AG04450 (cell line): ENCODE data around the gene ROBO1. TPM values are rescaled to one million over a fixed set of nuclear protein-coding genes. Genes with fewer than 3 reads are reported as not detected.
A peak's percentile ranks its signal among the peaks of the same experiment; 100 is the strongest.

ENCODE experiments used
- CTCF ChIA-PET: fragments of 300-600, 350-600 bp; formaldehyde crosslinking; extraction: SDS; loops from one replicate; lab custom pipeline; 2022; ENCODE audit warnings: antibody characterized with exemption, inconsistent platforms; lab: Charles Lee
- POLR2A ChIA-PET: fragments of 350-600 bp; formaldehyde crosslinking; extraction: SDS; loops from one replicate; lab custom pipeline; 2021; ENCODE audit warnings: antibody characterized with exemption, inconsistent platforms; lab: Yijun Ruan, JAX
- DNase-seq: peaks from one replicate; pipeline ENCODE4 v3.0.0-alpha.2; 2011; ENCODE audit warnings: low read depth, low spot score
- H3K27ac ChIP-seq: one replicate; pipeline ENCODE4 v1.5.1; 2012; ENCODE audit warnings: low read depth, low read length, control low read depth
- H3K27me3 ChIP-seq: one replicate; pipeline ENCODE4 v1.6.0; 2012; ENCODE audit warnings: low read length; ENCODE audit not compliant: control insufficient read depth, insufficient read depth
- H3K4me3 ChIP-seq: 2 replicates; pipeline ENCODE4 v1.5.1; 2011; ENCODE audit warnings: mild to moderate bottlenecking, low read depth, low read length, control low read depth
- H3K9me3 ChIP-seq: 2 replicates; pipeline ENCODE4 v1.5.1; 2012; ENCODE audit warnings: low read length; ENCODE audit not compliant: control insufficient read depth, insufficient read depth
- polyA plus RNA-seq: library from polyadenylated mRNA; depleted of rRNA; stranded (reverse); fragments of >200 nt; gene quantifications from 2 replicates; pipeline ENCODE4 v1.2.3, GENCODE V29; 2011
- TF ChIP-seq, protein P1 (sequence below): IDR thresholded peaks from 2 replicates; pipeline ENCODE4 v1.5.1; 2011; ENCODE audit warnings: low read depth, low read length, control low read depth, inconsistent platforms

The ROBO1 gene
- polyA plus RNA-seq, 1 experiment, result 66.0 TPM

DNA sequence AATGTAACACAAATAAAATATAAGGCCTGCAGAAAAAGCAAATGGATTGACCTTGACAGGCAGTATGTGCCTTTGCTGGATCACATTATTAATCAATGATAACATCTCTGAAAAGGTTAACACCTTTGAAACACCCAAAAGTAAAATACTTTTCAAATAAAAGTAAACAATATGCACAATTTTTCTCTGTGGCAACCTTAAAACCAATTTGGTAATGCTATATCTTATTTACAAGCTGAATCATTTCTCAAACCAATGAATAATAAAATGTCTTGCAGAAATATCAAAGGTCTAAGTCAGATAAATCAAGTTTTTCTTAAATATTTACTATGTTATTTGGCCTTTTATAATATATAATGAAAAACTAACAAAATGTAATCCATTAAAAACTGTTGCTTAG lies 1018.7 kb downstream of the ROBO1 start:
- Histone ChIP-seq H3K27me3 (no peaks in the 10 kb centered on the region), H3K9me3 (no peaks in the 10 kb centered on the region), H3K27ac (no peak overlapping the region), H3K4me3 (no peak overlapping the region)
- TF ChIP-seq, protein P1, sequence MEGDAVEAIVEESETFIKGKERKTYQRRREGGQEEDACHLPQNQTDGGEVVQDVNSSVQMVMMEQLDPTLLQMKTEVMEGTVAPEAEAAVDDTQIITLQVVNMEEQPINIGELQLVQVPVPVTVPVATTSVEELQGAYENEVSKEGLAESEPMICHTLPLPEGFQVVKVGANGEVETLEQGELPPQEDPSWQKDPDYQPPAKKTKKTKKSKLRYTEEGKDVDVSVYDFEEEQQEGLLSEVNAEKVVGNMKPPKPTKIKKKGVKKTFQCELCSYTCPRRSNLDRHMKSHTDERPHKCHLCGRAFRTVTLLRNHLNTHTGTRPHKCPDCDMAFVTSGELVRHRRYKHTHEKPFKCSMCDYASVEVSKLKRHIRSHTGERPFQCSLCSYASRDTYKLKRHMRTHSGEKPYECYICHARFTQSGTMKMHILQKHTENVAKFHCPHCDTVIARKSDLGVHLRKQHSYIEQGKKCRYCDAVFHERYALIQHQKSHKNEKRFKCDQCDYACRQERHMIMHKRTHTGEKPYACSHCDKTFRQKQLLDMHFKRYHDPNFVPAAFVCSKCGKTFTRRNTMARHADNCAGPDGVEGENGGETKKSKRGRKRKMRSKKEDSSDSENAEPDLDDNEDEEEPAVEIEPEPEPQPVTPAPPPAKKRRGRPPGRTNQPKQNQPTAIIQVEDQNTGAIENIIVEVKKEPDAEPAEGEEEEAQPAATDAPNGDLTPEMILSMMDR, result no peak
- DNase-seq, result no peak
- ChIA-PET POLR2A (no interaction called here), CTCF (no interaction called here)

DNA sequence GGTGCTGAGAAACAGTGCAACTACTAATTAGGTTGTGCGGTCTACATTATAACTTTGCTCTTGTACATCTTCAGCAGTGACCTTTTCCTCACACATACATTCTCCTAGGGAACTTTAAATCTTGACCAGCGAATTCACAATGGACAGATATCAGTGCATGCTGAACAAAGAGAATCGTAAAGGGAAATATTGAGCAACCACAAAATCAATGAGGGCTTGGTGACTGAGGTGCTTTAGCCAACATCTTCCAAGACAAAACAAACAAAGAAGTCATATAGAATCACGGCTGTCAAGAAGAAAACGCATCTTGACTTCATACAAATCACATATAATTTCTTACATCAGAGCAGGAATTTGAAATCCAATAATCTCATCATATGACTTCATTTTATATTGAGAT lies 1022.0 kb downstream of the ROBO1 start:
- CTCF ChIA-PET, result no interaction called here

GRCh38 chr3:78742491-78742890 lies 1025.3 kb downstream of the ROBO1 start:
- H3K27ac ChIP-seq, result no peak overlapping the region
- no peaks in the 10 kb centered on the region for H3K27me3 ChIP-seq
- H3K9me3 ChIP-seq, result no peaks in the 10 kb centered on the region
- POLR2A ChIA-PET, result no interaction called here
- CTCF ChIA-PET, result no interaction called here
- no peak for DNase-seq
- TF ChIP-seq, protein P1, result no peak
- no peak overlapping the region for H3K4me3 ChIP-seq

More for the DNA sequence above, 1022.0 kb downstream of the ROBO1 start:
- Histone ChIP-seq H3K27ac (no peak overlapping the region), H3K27me3 (no peaks in the 10 kb centered on the region), H3K4me3 (no peak overlapping the region), H3K9me3 (no peaks in the 10 kb centered on the region)
- POLR2A ChIA-PET, result no interaction called here
- DNase-seq, result no peak
- TF ChIP-seq, protein P1, result no peak

GRCh38 chr3:78742041-78742440 lies 1025.8 kb downstream of the ROBO1 start:
- no peak overlapping the region for H3K27ac ChIP-seq
- ChIA-PET POLR2A (no interaction called here), CTCF (interaction anchor here (0.7 kb wide), 1 partner anchor 524 kb away, joined by 3 read pairs; no protein-coding TSS in a partner anchor)
- H3K9me3 ChIP-seq, result no peaks in the 10 kb centered on the region
- TF ChIP-seq, protein P1, result no peak
- H3K27me3 ChIP-seq, result no peaks in the 10 kb centered on the region
- no peak overlapping the region for H3K4me3 ChIP-seq
- DNase-seq, result no peak

DNA sequence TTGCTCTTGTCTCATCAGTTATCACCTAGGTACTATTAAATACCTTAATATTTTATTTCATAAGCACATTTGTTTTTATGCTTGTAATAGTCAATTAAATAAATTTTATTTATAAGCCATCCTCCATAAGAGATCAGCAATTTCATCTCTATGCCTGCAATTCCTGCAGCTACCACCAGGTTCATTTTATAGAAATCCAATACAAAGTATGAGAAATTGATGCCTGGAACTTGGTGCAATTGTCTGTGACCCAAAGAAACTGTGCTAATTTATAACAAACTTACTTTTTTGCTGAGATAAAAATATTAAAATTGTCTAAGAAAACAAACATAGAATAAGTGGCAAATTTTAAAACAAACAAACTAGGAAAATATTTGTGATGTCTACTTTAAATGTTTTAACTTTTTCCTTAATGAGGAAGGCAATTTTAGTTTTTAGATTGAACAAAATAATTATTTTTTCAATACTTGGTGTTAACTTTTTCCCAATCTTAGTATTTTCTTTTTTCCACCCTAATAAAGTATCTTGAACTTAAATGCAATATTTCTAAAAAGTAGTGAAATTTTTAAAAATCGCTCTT lies 1026.6 kb downstream of the ROBO1 start:
- CTCF ChIA-PET, result interaction anchor here (1.2 kb wide), 1 partner anchor 11 kb away, joined by 4 read pairs; no protein-coding TSS in a partner anchor
- TF ChIP-seq, protein P1, result peak; percentile 60
- no peak overlapping the region for H3K27ac ChIP-seq
- no peaks in the 10 kb centered on the region for H3K27me3 ChIP-seq
- DNase-seq, result no peak
- no peaks in the 10 kb centered on the region for H3K9me3 ChIP-seq
- H3K4me3 ChIP-seq, result no peak overlapping the region
- POLR2A ChIA-PET, result no interaction called here
